ENCODE results near the gene CSTF3. TPM values are rescaled to one million over a fixed set of nuclear protein-coding genes. Genes with fewer than 3 reads are reported as not detected.

CSTF3 gene
- total and polyA plus RNA-seq, 9 of the 15 experiments (the other 6 are each of a cell fraction or from before 2014, with no cell fraction given), result 37.0 to 111 (median 61.0) TPM

DNA sequence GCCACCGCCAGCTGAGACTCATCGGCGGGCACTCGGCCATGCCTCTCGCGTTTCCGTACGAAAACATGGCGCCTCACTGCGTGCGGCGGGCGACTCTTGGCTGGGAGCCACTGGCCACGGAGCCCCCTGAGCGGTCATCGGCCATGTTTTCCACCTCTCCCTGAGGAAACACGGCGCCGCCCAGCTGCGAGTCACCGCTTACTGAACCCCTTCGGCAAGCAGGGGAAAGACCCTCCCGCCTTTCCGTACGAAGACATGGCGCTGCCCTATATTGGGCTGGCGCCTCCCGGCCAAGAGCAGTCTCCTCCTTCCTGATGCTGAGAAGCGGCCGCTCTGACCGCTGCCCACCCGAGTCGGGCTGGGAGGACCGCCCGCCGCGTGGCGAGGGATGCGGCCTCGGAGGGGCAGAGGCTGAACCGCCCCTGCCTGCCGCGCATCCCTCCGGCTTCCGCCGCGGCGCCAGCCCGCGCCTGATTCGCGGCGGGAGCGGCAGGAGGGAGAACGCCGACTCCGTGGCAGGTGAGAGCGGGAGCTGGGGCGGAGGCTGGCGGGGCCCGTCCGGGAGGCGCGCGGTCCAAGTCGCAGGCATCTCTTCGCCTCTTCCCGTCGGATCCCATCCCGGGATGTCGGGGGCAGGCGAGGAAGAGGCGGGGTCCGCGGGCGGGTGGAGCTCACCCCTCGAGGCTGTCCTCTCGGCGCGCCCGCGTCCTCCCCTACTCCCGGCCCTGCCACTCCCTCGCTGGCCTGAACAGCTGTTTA lies 121.8 kb downstream of the CSTF3 start, which contains the start of gene TCP11L1 (continued):
- TF ChIP-seq, protein P1, sequence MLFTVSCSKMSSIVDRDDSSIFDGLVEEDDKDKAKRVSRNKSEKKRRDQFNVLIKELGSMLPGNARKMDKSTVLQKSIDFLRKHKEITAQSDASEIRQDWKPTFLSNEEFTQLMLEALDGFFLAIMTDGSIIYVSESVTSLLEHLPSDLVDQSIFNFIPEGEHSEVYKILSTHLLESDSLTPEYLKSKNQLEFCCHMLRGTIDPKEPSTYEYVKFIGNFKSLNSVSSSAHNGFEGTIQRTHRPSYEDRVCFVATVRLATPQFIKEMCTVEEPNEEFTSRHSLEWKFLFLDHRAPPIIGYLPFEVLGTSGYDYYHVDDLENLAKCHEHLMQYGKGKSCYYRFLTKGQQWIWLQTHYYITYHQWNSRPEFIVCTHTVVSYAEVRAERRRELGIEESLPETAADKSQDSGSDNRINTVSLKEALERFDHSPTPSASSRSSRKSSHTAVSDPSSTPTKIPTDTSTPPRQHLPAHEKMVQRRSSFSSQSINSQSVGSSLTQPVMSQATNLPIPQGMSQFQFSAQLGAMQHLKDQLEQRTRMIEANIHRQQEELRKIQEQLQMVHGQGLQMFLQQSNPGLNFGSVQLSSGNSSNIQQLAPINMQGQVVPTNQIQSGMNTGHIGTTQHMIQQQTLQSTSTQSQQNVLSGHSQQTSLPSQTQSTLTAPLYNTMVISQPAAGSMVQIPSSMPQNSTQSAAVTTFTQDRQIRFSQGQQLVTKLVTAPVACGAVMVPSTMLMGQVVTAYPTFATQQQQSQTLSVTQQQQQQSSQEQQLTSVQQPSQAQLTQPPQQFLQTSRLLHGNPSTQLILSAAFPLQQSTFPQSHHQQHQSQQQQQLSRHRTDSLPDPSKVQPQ (CRISPR knock-in tag; IDR thresholded peaks at IDR 0.05; ENCODE audit: borderline replicate concordance), result no peak
- TF ChIP-seq NFIX (CRISPR knock-in tag; IDR thresholded peaks at IDR 0.05; ENCODE audit: low read depth) (no peak), ZNF121 (CRISPR knock-in tag; conservative IDR thresholded peaks at IDR 0.05) (no peak), CBFA2T3 (IDR thresholded peaks at IDR 0.05) (no peak), KLF13 (tag; IDR thresholded peaks at IDR 0.05; ENCODE audit: borderline replicate concordance, low read depth) (no peak), ZNF253 (CRISPR knock-in tag; conservative IDR thresholded peaks at IDR 0.05) (no peak), ZKSCAN3 (CRISPR knock-in tag; IDR thresholded peaks at IDR 0.05) (no peak), DDX20 (tag; IDR thresholded peaks at IDR 0.05; ENCODE audit: low read depth) (no peak), ZNF165 (CRISPR knock-in tag; IDR thresholded peaks at IDR 0.05; ENCODE audit: borderline replicate concordance) (no peak), ZNF263 (CRISPR knock-in tag; IDR thresholded peaks at IDR 0.05; ENCODE audit: borderline replicate concordance) (peak; percentile 90)
- TF ChIP-seq, protein P2, sequence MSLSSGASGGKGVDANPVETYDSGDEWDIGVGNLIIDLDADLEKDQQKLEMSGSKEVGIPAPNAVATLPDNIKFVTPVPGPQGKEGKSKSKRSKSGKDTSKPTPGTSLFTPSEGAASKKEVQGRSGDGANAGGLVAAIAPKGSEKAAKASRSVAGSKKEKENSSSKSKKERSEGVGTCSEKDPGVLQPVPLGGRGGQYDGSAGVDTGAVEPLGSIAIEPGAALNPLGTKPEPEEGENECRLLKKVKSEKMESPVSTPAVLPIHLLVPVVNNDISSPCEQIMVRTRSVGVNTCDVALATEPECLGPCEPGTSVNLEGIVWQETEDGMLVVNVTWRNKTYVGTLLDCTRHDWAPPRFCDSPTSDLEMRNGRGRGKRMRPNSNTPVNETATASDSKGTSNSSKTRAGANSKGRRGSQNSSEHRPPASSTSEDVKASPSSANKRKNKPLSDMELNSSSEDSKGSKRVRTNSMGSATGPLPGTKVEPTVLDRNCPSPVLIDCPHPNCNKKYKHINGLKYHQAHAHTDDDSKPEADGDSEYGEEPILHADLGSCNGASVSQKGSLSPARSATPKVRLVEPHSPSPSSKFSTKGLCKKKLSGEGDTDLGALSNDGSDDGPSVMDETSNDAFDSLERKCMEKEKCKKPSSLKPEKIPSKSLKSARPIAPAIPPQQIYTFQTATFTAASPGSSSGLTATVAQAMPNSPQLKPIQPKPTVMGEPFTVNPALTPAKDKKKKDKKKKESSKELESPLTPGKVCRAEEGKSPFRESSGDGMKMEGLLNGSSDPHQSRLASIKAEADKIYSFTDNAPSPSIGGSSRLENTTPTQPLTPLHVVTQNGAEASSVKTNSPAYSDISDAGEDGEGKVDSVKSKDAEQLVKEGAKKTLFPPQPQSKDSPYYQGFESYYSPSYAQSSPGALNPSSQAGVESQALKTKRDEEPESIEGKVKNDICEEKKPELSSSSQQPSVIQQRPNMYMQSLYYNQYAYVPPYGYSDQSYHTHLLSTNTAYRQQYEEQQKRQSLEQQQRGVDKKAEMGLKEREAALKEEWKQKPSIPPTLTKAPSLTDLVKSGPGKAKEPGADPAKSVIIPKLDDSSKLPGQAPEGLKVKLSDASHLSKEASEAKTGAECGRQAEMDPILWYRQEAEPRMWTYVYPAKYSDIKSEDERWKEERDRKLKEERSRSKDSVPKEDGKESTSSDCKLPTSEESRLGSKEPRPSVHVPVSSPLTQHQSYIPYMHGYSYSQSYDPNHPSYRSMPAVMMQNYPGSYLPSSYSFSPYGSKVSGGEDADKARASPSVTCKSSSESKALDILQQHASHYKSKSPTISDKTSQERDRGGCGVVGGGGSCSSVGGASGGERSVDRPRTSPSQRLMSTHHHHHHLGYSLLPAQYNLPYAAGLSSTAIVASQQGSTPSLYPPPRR (CRISPR knock-in tag; IDR thresholded peaks at IDR 0.05; ENCODE audit: borderline replicate concordance), result no peak
- TF ChIP-seq, protein P3, sequence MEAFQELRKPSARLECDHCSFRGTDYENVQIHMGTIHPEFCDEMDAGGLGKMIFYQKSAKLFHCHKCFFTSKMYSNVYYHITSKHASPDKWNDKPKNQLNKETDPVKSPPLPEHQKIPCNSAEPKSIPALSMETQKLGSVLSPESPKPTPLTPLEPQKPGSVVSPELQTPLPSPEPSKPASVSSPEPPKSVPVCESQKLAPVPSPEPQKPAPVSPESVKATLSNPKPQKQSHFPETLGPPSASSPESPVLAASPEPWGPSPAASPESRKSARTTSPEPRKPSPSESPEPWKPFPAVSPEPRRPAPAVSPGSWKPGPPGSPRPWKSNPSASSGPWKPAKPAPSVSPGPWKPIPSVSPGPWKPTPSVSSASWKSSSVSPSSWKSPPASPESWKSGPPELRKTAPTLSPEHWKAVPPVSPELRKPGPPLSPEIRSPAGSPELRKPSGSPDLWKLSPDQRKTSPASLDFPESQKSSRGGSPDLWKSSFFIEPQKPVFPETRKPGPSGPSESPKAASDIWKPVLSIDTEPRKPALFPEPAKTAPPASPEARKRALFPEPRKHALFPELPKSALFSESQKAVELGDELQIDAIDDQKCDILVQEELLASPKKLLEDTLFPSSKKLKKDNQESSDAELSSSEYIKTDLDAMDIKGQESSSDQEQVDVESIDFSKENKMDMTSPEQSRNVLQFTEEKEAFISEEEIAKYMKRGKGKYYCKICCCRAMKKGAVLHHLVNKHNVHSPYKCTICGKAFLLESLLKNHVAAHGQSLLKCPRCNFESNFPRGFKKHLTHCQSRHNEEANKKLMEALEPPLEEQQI (IDR thresholded peaks at IDR 0.05), result no peak
- TF ChIP-seq, protein P4, sequence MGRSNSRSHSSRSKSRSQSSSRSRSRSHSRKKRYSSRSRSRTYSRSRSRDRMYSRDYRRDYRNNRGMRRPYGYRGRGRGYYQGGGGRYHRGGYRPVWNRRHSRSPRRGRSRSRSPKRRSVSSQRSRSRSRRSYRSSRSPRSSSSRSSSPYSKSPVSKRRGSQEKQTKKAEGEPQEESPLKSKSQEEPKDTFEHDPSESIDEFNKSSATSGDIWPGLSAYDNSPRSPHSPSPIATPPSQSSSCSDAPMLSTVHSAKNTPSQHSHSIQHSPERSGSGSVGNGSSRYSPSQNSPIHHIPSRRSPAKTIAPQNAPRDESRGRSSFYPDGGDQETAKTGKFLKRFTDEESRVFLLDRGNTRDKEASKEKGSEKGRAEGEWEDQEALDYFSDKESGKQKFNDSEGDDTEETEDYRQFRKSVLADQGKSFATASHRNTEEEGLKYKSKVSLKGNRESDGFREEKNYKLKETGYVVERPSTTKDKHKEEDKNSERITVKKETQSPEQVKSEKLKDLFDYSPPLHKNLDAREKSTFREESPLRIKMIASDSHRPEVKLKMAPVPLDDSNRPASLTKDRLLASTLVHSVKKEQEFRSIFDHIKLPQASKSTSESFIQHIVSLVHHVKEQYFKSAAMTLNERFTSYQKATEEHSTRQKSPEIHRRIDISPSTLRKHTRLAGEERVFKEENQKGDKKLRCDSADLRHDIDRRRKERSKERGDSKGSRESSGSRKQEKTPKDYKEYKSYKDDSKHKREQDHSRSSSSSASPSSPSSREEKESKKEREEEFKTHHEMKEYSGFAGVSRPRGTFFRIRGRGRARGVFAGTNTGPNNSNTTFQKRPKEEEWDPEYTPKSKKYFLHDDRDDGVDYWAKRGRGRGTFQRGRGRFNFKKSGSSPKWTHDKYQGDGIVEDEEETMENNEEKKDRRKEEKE (IDR thresholded peaks at IDR 0.05; ENCODE audit: borderline replicate concordance in 1 of 2, control insufficient read depth in 1 of 2, low read depth in 2 of 2, low read length in 1 of 2), result no peak
